Esophagus muscularis mucosa (tissue), 4 donors: ENCODE data around the gene RNLS. TPM values are rescaled to one million over a fixed set of nuclear protein-coding genes. Genes with fewer than 3 reads are reported as not detected.
"Not testable (repeated sequence)": the region's sequence is repeated elsewhere in the genome, so short reads cannot be mapped to it uniquely, and the experiment has no call there.

Experiments
- DNase-seq: peaks from one replicate; pipeline ENCODE4 v3.0.0-alpha.2; 2017; ENCODE audit errors: extremely low spot score
- H3K27ac ChIP-seq, 4 donors: fragments of 200-600 bp; sonication (generic); replicated peaks in 1 of 4; 1 replicate in 3 of 4; 2 replicates in 1 of 4; pipeline ENCODE4 v1.5.1; 2016 to 2019; ENCODE audit warnings: mild to moderate bottlenecking in 1 of 4
- H3K27me3 ChIP-seq, 4 donors: fragments of 200-600 bp; sonication (generic); one replicate each; pipeline versions ENCODE4 v1.5.1 to v1.6.0; 2016 to 2019
- H3K36me3 ChIP-seq, 4 donors: fragments of 200-600 bp; sonication (generic); one replicate each; pipeline ENCODE4 v1.5.1; 2016 to 2019
- H3K4me1 ChIP-seq, 4 donors: fragments of 200-600 bp; sonication (generic); one replicate each; pipeline ENCODE4 v1.5.1; 2016 to 2019
- H3K4me3 ChIP-seq, 4 donors: fragments of 200-600 bp; sonication (generic); 1 replicate in 2 of 4; 2 replicates in 2 of 4; pipeline ENCODE4 v1.5.1; 2016 to 2019; ENCODE audit warnings: mild to moderate bottlenecking in 4 of 4, moderate library complexity in 1 of 4
- H3K9me3 ChIP-seq, 4 donors: fragments of 200-600 bp; sonication (generic); 1 replicate in 3 of 4; 2 replicates in 1 of 4; pipeline ENCODE4 v1.5.1; 2016 to 2019
- EP300 ChIP-seq: sonication (generic); formaldehyde crosslinking; IDR thresholded peaks from one replicate; pipeline ENCODE4 v1.6.1; 2017; ENCODE audit warnings: antibody characterized with exemption
- POLR2A ChIP-seq: fragments of 450-650 bp; IDR thresholded peaks from one replicate; pipeline ENCODE4 v1.6.1; 2017; ENCODE audit warnings: antibody characterized with exemption, moderate library complexity, mild to moderate bottlenecking, low read depth
- POLR2AphosphoS5 ChIP-seq, 2 donors: sonication (generic); formaldehyde crosslinking; IDR thresholded peaks; one replicate each; pipeline ENCODE4 v1.6.1; 2017; ENCODE audit warnings: antibody characterized with exemption in 2 of 2
- WGBS: methylation state at CpG from one replicate; pipeline ENCODE4 v1.1.5; 2018; 5-methylcytosine and 5-hydroxymethylcytosine counted together
- intact Hi-C: fragments of 100-400 bp; cut with DNase I; formaldehyde crosslinking; loops from one replicate; pipeline ENCODE4 v1.15.1; 2023
- total RNA-seq, 4 donors: library from RNA; depleted of rRNA; stranded (reverse); fragments of >200 nt; gene quantifications; one replicate each; pipeline versions ENCODE4 v1.1.0 to v1.2.1, GENCODE V29; 2016
- TF ChIP-seq, protein P1 (sequence below), 3 experiments: fragments of 200-600 bp in 2 of 3; fragments of 450-650 bp in 1 of 3; sonication (generic) in 2 of 3; IDR thresholded peaks; one replicate each; pipeline ENCODE4 v1.5.1; 2017 to 2019; ENCODE audit warnings: antibody characterized with exemption in 3 of 3, mild to moderate bottlenecking in 2 of 3, moderate library complexity in 1 of 3

RNLS gene
- total RNA-seq, 4 donors from 2014 or later, result 6.7 to 12.9 (median 10.9) TPM

DNA sequence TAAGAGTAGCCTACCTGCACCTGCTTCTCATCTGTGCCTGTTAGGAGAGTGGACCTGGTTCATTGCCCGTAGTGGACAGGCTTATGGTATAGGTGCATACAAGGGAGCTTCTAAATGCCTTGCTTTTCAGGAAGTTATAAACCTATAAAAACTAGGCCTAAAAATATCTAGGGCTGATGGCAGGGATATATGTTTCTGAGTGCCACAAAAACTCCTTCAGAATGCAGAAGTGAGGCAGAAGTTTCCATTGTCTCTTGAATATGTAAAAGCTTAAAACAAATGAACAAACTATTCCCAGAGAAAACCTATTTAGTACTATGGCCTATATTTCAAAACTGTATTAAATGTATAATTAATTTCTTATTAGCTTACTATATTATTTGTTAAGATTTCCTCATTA, 91.8 kb downstream of the RNLS start:
- Histone ChIP-seq H3K4me3 (no peak overlapping the region), H3K27ac (no peak overlapping the region), H3K36me3 (no peaks in the 10 kb centered on the region), H3K27me3 (no peaks in the 10 kb centered on the region), H3K4me1 (peaks cover 0 to 22% (median 19%) of the 10 kb centered on the region in 4 donors), H3K9me3 (no peaks in the 10 kb centered on the region)
- intact Hi-C loops, result no loop called here
- WGBS, result 88% methylated on average over 1 of the region's 1 CpG
- DNase-seq, result no peak
- TF ChIP-seq EP300 (no peak), POLR2AphosphoS5 (IDR thresholded peaks at IDR 0.05) (no peak), POLR2A (no peak)
- TF ChIP-seq, protein P1, sequence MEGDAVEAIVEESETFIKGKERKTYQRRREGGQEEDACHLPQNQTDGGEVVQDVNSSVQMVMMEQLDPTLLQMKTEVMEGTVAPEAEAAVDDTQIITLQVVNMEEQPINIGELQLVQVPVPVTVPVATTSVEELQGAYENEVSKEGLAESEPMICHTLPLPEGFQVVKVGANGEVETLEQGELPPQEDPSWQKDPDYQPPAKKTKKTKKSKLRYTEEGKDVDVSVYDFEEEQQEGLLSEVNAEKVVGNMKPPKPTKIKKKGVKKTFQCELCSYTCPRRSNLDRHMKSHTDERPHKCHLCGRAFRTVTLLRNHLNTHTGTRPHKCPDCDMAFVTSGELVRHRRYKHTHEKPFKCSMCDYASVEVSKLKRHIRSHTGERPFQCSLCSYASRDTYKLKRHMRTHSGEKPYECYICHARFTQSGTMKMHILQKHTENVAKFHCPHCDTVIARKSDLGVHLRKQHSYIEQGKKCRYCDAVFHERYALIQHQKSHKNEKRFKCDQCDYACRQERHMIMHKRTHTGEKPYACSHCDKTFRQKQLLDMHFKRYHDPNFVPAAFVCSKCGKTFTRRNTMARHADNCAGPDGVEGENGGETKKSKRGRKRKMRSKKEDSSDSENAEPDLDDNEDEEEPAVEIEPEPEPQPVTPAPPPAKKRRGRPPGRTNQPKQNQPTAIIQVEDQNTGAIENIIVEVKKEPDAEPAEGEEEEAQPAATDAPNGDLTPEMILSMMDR (IDR thresholded peaks at IDR 0.05), result no peak

DNA sequence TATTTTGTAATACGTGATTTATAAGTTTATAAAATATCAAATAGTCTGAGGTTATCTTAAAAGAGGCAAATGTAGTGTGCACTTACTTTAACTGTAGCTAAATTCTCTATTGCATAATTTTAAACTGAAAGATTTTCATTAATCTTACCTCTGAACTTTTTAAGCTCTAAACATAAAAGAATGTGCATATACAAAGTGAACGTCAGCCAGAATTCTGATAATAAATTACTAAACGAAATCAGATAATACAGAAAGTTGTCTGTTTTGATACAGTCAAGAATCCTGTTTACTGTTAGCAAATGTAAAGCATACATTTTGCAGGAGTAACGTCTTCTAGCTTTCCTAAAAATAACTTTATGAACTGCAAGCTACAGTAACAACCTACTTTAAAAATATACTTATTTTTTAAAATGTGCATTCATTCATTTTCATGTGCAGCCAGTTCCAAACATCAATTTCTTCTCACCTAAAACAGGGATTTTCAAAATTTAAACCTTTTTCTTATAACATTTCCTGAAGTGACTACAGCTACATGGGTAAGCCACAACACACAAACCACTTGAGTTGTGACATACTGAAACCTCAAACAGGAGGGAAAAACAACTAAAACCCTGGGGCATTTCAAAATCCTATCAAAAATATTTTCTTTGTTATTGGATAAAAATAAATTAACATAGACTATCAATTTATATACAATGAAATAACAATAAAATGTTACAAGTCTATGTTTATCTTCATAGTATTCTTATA, 92.7 kb downstream of the RNLS start:
- 73% methylated on average over 4 of the region's 4 CpGs for WGBS
- Histone ChIP-seq H3K4me3 (no peak overlapping the region), H3K27ac (no peak overlapping the region), H3K27me3 (no peaks in the 10 kb centered on the region), H3K9me3 (no peaks in the 10 kb centered on the region), H3K4me1 (peaks cover 0 to 22% (median 19%) of the 10 kb centered on the region in 4 donors), H3K36me3 (no peaks in the 10 kb centered on the region)
- intact Hi-C loops, result no loop called here
- no peak for DNase-seq
- TF ChIP-seq POLR2A (no peak), POLR2AphosphoS5 (IDR thresholded peaks at IDR 0.05) (no peak)
- TF ChIP-seq, protein P1 (IDR thresholded peaks at IDR 0.05), result no peak

GRCh38 chr10:88489107-88489506, 94.0 kb downstream of the RNLS start:
- Histone ChIP-seq H3K9me3 (no peaks in the 10 kb centered on the region), H3K4me1 (peaks cover 0 to 21% (median 19%) of the 10 kb centered on the region in 4 donors), H3K4me3 (no peak overlapping the region), H3K27ac (no peak overlapping the region), H3K27me3 (no peaks in the 10 kb centered on the region), H3K36me3 (no peaks in the 10 kb centered on the region)
- no peak for DNase-seq
- intact Hi-C loops, result no loop called here
- WGBS, result 52% methylated on average over 1 of the region's 1 CpG
- TF ChIP-seq POLR2AphosphoS5 (IDR thresholded peaks at IDR 0.05), result no peak

- H3K36me3 ChIP-seq, H3K27ac ChIP-seq, H3K4me3 ChIP-seq, DNase-seq, H3K27me3 ChIP-seq, intact Hi-C loops, H3K9me3 ChIP-seq: not testable (repeated sequence)
- peaks cover 0 to 13% (median 10%) of the 10 kb centered on the region in 4 donors for H3K4me1 ChIP-seq
- WGBS, result 100% methylated on average over 2 of the region's 2 CpGs
Measured at GRCh38 chr10:88486816-88487215, 96.3 kb downstream of the RNLS start.

DNA sequence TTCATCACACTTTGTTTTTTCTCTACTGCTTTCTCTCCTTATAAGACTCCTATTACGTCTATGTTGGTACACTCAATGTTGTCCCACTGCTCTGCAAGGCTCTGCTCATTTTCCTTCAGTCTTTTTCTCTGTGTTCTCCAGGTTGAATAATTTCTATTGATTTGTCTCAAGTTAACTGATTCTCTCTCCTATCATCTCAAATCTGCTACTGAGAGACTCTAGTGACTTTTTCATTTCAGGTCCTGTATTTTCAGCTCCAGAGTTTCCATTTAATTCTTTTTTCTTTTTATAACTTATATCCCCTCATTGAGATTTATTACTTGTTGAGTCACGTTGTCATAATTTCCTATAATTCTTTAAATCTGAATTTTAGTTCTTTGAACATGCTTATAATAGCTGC, 100.9 kb downstream of the RNLS start:
- WGBS, result 88% methylated on average over 2 of the region's 2 CpGs
- no peaks in the 10 kb centered on the region for H3K36me3 ChIP-seq

More for the DNA sequence above, 100.9 kb downstream of the RNLS start:
- H3K4me1 ChIP-seq, result no peaks in the 10 kb centered on the region
- H3K9me3 ChIP-seq, result no peaks in the 10 kb centered on the region
- DNase-seq, result no peak
- intact Hi-C loops, result no loop called here
- no peak overlapping the region for H3K27ac ChIP-seq
- H3K27me3 ChIP-seq, result no peaks in the 10 kb centered on the region
- TF ChIP-seq, protein P1 (IDR thresholded peaks at IDR 0.05), result no peak
- no peak for TF ChIP-seq EP300
- TF ChIP-seq POLR2A, result no peak
- TF ChIP-seq POLR2AphosphoS5 (IDR thresholded peaks at IDR 0.05), result no peak
- no peak overlapping the region for H3K4me3 ChIP-seq
